HEK293 (cell line): ENCODE results near the gene ATP7A.

Experiments used
- CTCF ChIA-PET: fragments of 350-600 bp; formaldehyde crosslinking; extraction: SDS; loops from one replicate; lab custom pipeline; 2021; ENCODE audit warnings: antibody characterized with exemption; lab: Yijun Ruan, JAX
- POLR2A ChIA-PET: fragments of 300-600 bp; formaldehyde crosslinking; extraction: SDS; loops from one replicate; lab custom pipeline; 2020; ENCODE audit warnings: antibody characterized with exemption, inconsistent platforms; lab: Yijun Ruan, JAX
- H3K27ac ChIP-seq: fragments of 200-500 bp; sonication (Bioruptor generic); 2 replicates; pipeline ENCODE4 v1.5.1; 2014; ENCODE audit warnings: low read depth, low read length, control low read depth, inconsistent platforms; ENCODE audit errors: extremely low read depth
- H3K36me3 ChIP-seq, 2 experiments: fragments of 200-500 bp in 1 of 2; sonication (Bioruptor generic) in 1 of 2; 1 replicate in 1 of 2; 2 replicates in 1 of 2; pipeline ENCODE4 v1.5.1; 2014 to 2017; ENCODE audit warnings: inconsistent platforms in 2 of 2, low read length in 2 of 2; ENCODE audit not compliant: control insufficient read depth in 2 of 2, insufficient read depth in 1 of 2
- H3K4me1 ChIP-seq: fragments of 200-500 bp; sonication (Bioruptor generic); 2 replicates; pipeline ENCODE4 v1.5.1; 2014; ENCODE audit warnings: mild to moderate bottlenecking, low read length, inconsistent platforms; ENCODE audit not compliant: control insufficient read depth, insufficient read depth
- H3K4me3 ChIP-seq: 2 replicates; pipeline ENCODE4 v1.5.1; 2011; ENCODE audit warnings: low read depth, mild to moderate bottlenecking, control low read depth, low read length, moderate library complexity
- H3K9me3 ChIP-seq: fragments of 200-500 bp; sonication (Bioruptor generic); 2 replicates; pipeline ENCODE4 v1.5.1; 2014; ENCODE audit warnings: low read depth, low read length, inconsistent platforms; ENCODE audit not compliant: control insufficient read depth, insufficient read depth
- BCL11A ChIP-seq: fragments of 450-650 bp; formaldehyde crosslinking; IDR thresholded peaks from 2 replicates; pipeline ENCODE4 v1.5.1; 2016; ENCODE audit warnings: low read depth, missing biosample characterization, missing genetic modification characterization
- INSM2 ChIP-seq: fragments of 450-650 bp; formaldehyde crosslinking; IDR thresholded peaks from 2 replicates; pipeline ENCODE4 v1.5.1; 2016; ENCODE audit warnings: missing biosample characterization, missing genetic modification characterization
- KLF16 ChIP-seq: fragments of 450-650 bp; formaldehyde crosslinking; IDR thresholded peaks from 2 replicates; pipeline ENCODE4 v1.5.1; 2017; ENCODE audit warnings: missing biosample characterization, missing genetic modification characterization
- PRDM1 ChIP-seq: fragments of 450-650 bp; formaldehyde crosslinking; IDR thresholded peaks from 2 replicates; pipeline ENCODE4; 2016; ENCODE audit warnings: missing biosample characterization, missing genetic modification characterization
- SETDB1 ChIP-seq: IDR thresholded peaks from one replicate; pipeline ENCODE4 v1.6.1; 2017; ENCODE audit warnings: mild to moderate bottlenecking, low read length, moderate library complexity, mixed read lengths; ENCODE audit not compliant: insufficient read length
- ZBTB49 ChIP-seq: fragments of 450-650 bp; formaldehyde crosslinking; IDR thresholded peaks from 2 replicates; pipeline ENCODE4 v1.5.1; 2016; ENCODE audit warnings: missing biosample characterization, missing genetic modification characterization, low read depth
- ZNF133 ChIP-seq: fragments of 450-650 bp; formaldehyde crosslinking; IDR thresholded peaks from 2 replicates; pipeline ENCODE4 v1.5.1; 2016; ENCODE audit warnings: missing biosample characterization, missing genetic modification characterization
- ZNF174 ChIP-seq: fragments of 450-650 bp; formaldehyde crosslinking; IDR thresholded peaks from 2 replicates; pipeline ENCODE4 v1.5.0; 2017; ENCODE audit warnings: missing biosample characterization, mild to moderate bottlenecking, missing genetic modification characterization
- ZNF175 ChIP-seq: fragments of 450-650 bp; formaldehyde crosslinking; IDR thresholded peaks from 2 replicates; pipeline ENCODE4 v1.5.1; 2016; ENCODE audit warnings: missing biosample characterization, missing genetic modification characterization
- ZNF341 ChIP-seq: fragments of 450-650 bp; formaldehyde crosslinking; IDR thresholded peaks from 2 replicates; pipeline ENCODE4; 2016; ENCODE audit warnings: low read depth, missing biosample characterization, missing genetic modification characterization
- ZNF354C ChIP-seq: fragments of 450-650 bp; formaldehyde crosslinking; IDR thresholded peaks from 2 replicates; pipeline ENCODE4 v1.5.1; 2016; ENCODE audit warnings: missing biosample characterization, missing genetic modification characterization, low read depth, borderline replicate concordance
- ZNF544 ChIP-seq: fragments of 450-650 bp; formaldehyde crosslinking; IDR thresholded peaks from 2 replicates; pipeline ENCODE4 v1.5.0; 2017; ENCODE audit warnings: missing biosample characterization, missing genetic modification characterization
- ZNF596 ChIP-seq: fragments of 450-650 bp; IDR thresholded peaks from 2 replicates; pipeline ENCODE4 v1.5.0; 2018; ENCODE audit warnings: missing biosample characterization, mild to moderate bottlenecking, missing genetic modification characterization, moderate library complexity
- ZNF626 ChIP-seq: fragments of 450-650 bp; sonication (Bioruptor Pico); formaldehyde crosslinking; IDR thresholded peaks from 2 replicates; pipeline ENCODE4 v1.5.1; 2018; ENCODE audit warnings: missing biosample characterization, missing genetic modification characterization, inconsistent platforms
- ZNF664 ChIP-seq: fragments of 450-650 bp; formaldehyde crosslinking; IDR thresholded peaks from 2 replicates; pipeline ENCODE4 v1.5.1; 2016; ENCODE audit warnings: missing biosample characterization, missing genetic modification characterization
- ZNF777 ChIP-seq: fragments of 450-650 bp; formaldehyde crosslinking; IDR thresholded peaks from 2 replicates; pipeline ENCODE4 v1.5.1; 2017; ENCODE audit warnings: missing biosample characterization, missing genetic modification characterization, borderline replicate concordance
- ZNF785 ChIP-seq: fragments of 450-650 bp; formaldehyde crosslinking; IDR thresholded peaks from 2 replicates; pipeline ENCODE4 v1.5.1; 2016; ENCODE audit warnings: missing biosample characterization, missing genetic modification characterization
- TF ChIP-seq, protein P1 (sequence below): fragments of 450-650 bp; formaldehyde crosslinking; IDR thresholded peaks from 2 replicates; pipeline ENCODE4 v1.5.1; 2017; ENCODE audit warnings: missing biosample characterization, missing genetic modification characterization
- TF ChIP-seq, protein P2 (sequence below): fragments of 450-650 bp; formaldehyde crosslinking; IDR thresholded peaks from 2 replicates; pipeline ENCODE4 v1.5.1; 2016; ENCODE audit warnings: missing biosample characterization, missing genetic modification characterization

Gene ATP7A

DNA sequence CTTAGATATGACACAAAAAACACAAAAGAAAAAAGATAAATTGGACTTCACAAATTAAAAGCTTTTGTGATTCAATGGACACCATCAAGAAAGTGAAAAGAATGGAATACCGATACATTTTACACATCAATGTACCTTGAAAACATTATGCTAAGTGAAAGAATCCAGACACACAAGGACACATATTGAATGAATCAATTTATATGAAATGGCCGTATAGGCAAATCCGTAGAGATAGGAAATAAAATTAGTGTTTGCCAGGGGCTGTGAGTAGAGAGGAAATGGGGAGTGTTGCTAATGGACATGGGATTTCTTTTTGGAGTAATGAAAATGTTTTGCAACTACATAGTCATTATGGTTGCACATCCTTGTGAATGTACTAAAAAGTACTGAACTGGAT is 55.9 kb downstream of the ATP7A start:
- ChIA-PET CTCF (no interaction called here), POLR2A (no interaction called here)
- H3K27ac ChIP-seq = no peak overlapping the region
- H3K4me3 ChIP-seq = no peak overlapping the region
- no peaks in the 10 kb centered on the region for H3K36me3 ChIP-seq
- no peak for TF ChIP-seq ZNF626 (tag by site-specific recombination)
- no peaks in the 10 kb centered on the region; the same call in 1 of the 2 replicates for H3K9me3 ChIP-seq
- H3K4me1 ChIP-seq = no peaks in the 10 kb centered on the region

- Histone ChIP-seq H3K4me3 (no peak overlapping the region), H3K4me1 (no peaks in the 10 kb centered on the region), H3K27ac (no peak overlapping the region), H3K9me3 (no peaks in the 10 kb centered on the region; the same call in 1 of the 2 replicates)
- ChIA-PET CTCF (interaction anchor here (0.7 kb wide), 1 partner anchor 9 kb away, joined by 6 read pairs; no protein-coding TSS in a partner anchor), POLR2A (no interaction called here)
- TF ChIP-seq, protein P1, sequence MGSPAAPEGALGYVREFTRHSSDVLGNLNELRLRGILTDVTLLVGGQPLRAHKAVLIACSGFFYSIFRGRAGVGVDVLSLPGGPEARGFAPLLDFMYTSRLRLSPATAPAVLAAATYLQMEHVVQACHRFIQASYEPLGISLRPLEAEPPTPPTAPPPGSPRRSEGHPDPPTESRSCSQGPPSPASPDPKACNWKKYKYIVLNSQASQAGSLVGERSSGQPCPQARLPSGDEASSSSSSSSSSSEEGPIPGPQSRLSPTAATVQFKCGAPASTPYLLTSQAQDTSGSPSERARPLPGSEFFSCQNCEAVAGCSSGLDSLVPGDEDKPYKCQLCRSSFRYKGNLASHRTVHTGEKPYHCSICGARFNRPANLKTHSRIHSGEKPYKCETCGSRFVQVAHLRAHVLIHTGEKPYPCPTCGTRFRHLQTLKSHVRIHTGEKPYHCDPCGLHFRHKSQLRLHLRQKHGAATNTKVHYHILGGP = no peak
- TF ChIP-seq INSM2 (no peak), ZBTB49 (tag by site-specific recombination) (no peak), ZNF596 (tag by site-specific recombination) (no peak), ZNF664 (tag by site-specific recombination) (no peak), ZNF341 (tag by site-specific recombination) (no peak), ZNF133 (tag by site-specific recombination) (no peak), PRDM1 (tag by site-specific recombination) (no peak), KLF16 (no peak), BCL11A (tag by site-specific recombination) (no peak), ZNF777 (tag by site-specific recombination) (no peak), ZNF544 (tag by site-specific recombination) (no peak), ZNF175 (tag by site-specific recombination) (no peak), ZNF785 (tag by site-specific recombination) (no peak), ZNF354C (tag by site-specific recombination) (no peak), ZNF174 (tag by site-specific recombination) (no peak), SETDB1 (no peak)
- TF ChIP-seq, protein P2, sequence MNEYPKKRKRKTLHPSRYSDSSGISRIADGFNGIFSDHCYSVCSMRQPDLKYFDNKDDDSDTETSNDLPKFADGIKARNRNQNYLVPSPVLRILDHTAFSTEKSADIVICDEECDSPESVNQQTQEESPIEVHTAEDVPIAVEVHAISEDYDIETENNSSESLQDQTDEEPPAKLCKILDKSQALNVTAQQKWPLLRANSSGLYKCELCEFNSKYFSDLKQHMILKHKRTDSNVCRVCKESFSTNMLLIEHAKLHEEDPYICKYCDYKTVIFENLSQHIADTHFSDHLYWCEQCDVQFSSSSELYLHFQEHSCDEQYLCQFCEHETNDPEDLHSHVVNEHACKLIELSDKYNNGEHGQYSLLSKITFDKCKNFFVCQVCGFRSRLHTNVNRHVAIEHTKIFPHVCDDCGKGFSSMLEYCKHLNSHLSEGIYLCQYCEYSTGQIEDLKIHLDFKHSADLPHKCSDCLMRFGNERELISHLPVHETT (tag by site-specific recombination) = no peak
- TF ChIP-seq, all 188 proteins: peak for 0
- H3K36me3 ChIP-seq = no peaks in the 10 kb centered on the region; a peak in 1 of 3 replicates
Measured at GRCh38 chrX:77967631-77968030, 57.1 kb downstream of the ATP7A start.
